SH-SY5Y (cell line): ENCODE measurements around the gene TCP11L2.

ENCODE experiments used
- GATA2 ChIP-seq: IDR thresholded peaks from 2 replicates; pipeline ENCODE4 v1.6.1; 2011; ENCODE audit warnings: mild to moderate bottlenecking, low read depth, low read length
- GATA3 ChIP-seq: IDR thresholded peaks from 2 replicates; pipeline ENCODE4 v1.6.1; 2011; ENCODE audit warnings: low read depth, mild to moderate bottlenecking, low read length, moderate library complexity

DNA sequence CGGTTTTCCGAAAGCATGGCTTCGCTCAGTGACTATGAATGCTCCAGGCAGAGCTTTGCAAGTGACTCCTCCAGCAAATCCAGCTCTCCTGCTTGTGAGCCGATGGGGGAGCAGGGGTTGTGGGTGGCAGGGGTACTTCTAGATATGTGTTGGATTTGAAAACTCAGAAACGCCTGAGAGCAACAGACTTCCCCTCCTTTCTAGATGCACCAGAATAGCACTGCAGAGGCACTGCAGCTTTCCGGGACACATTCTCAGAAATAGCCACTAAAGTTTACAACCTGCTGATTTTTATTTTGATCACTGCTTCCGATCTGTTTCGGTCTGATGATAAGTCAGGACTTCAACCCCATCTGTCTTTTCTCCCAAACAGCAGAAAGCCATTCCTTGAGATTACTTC is 8.6 kb downstream of the TCP11L2 start:
- TF ChIP-seq GATA2 (no peak), GATA3 (no peak)
